SK-N-SH (cell line): ENCODE measurements around the gene CCL4. TPM values are rescaled to one million over a fixed set of nuclear protein-coding genes. Genes with fewer than 3 reads are reported as not detected.

Source experiments
- CTCF ChIA-PET: fragments of 300-600, 350-600 bp; formaldehyde crosslinking; extraction: SDS; loops from one replicate; lab custom pipeline; 2021; lab: Yijun Ruan, JAX
- POLR2A ChIA-PET: fragments of 350-600 bp; sonication (Branson Sonifier 250); formaldehyde crosslinking; extraction: SDS; loops from one replicate; lab custom pipeline; 2020; ENCODE audit warnings: antibody characterized with exemption, inconsistent platforms; lab: Yijun Ruan, JAX
- DNase-seq: peaks from one replicate; pipeline ENCODE4 v3.0.0; 2012
- H2AFZ ChIP-seq: fragments of 200-600 bp; sonication (generic); 2 replicates; pipeline ENCODE4 v1.8.1; 2016; ENCODE audit warnings: antibody characterized with exemption, mild to moderate bottlenecking, low read depth
- H3F3A ChIP-seq: fragments of 200-600 bp; sonication (generic); replicated peaks from 2 replicates; pipeline ENCODE3; 2016; ENCODE audit warnings: antibody characterized with exemption, mild to moderate bottlenecking; ENCODE audit not compliant: insufficient read depth
- H3K27ac ChIP-seq, 2 experiments: fragments of 200-500 bp in 1 of 2; fragments of 200-600 bp in 1 of 2; sonication (Bioruptor generic) in 1 of 2; sonication (generic), shearing (Covaris generic) in 1 of 2; 2 replicates each; pipeline versions ENCODE4 v1.5.1 to v1.6.1; 2014 to 2016; ENCODE audit warnings: low read depth in 2 of 2, inconsistent platforms in 1 of 2, low read length in 1 of 2, mild to moderate bottlenecking in 1 of 2, mixed read lengths in 1 of 2
- H3K27me3 ChIP-seq: fragments of 200-600 bp; sonication (generic), shearing (Covaris generic); 2 replicates; pipeline ENCODE4 v1.6.1; 2016; ENCODE audit warnings: mixed run types; ENCODE audit not compliant: insufficient read depth
- H3K36me3 ChIP-seq, 2 experiments: fragments of 200-500 bp in 1 of 2; fragments of 200-600 bp in 1 of 2; sonication (Bioruptor generic) in 1 of 2; sonication (generic) in 1 of 2; replicated peaks in 1 of 2; 2 replicates each; pipeline versions ENCODE3 to v1.5.1; 2014 to 2016; ENCODE audit warnings: low read length in 1 of 2, mild to moderate bottlenecking in 1 of 2; ENCODE audit not compliant: insufficient read depth in 2 of 2, control insufficient read depth in 1 of 2
- H3K4me1 ChIP-seq, 2 experiments: fragments of 200-500 bp in 1 of 2; fragments of 200-600 bp in 1 of 2; sonication (Bioruptor generic) in 1 of 2; sonication (generic), shearing (Covaris generic) in 1 of 2; 2 replicates each; pipeline versions ENCODE4 v1.5.1 to v1.6.1; 2014 to 2016; ENCODE audit warnings: low read depth in 1 of 2, low read length in 1 of 2, mixed run types in 1 of 2; ENCODE audit not compliant: insufficient read depth in 2 of 2, control insufficient read depth in 1 of 2
- H3K4me2 ChIP-seq: fragments of 200-600 bp; sonication (generic), shearing (Covaris generic); 2 replicates; pipeline ENCODE4 v1.6.1; 2017; ENCODE audit warnings: mixed run types
- H3K4me3 ChIP-seq, 2 experiments: fragments of 200-500 bp in 1 of 2; fragments of 200-600 bp in 1 of 2; sonication (Bioruptor generic) in 1 of 2; sonication (generic), shearing (Covaris generic) in 1 of 2; 2 replicates each; pipeline versions ENCODE4 v1.5.1 to v1.8.1; 2014 to 2016; ENCODE audit warnings: low read depth in 2 of 2, inconsistent platforms in 1 of 2, low read length in 1 of 2, mild to moderate bottlenecking in 1 of 2, mixed read lengths in 1 of 2, moderate library complexity in 1 of 2
- H3K79me2 ChIP-seq: fragments of 200-600 bp; sonication (generic); 2 replicates; pipeline ENCODE4 v1.8.1; 2017; ENCODE audit warnings: mild to moderate bottlenecking; ENCODE audit not compliant: insufficient read depth
- H3K9ac ChIP-seq: fragments of 200-600 bp; sonication (generic); 2 replicates; pipeline ENCODE4 v1.6.1; 2017; ENCODE audit warnings: mixed run types
- H3K9me2 ChIP-seq: fragments of 200-600 bp; sonication (generic); 2 replicates; pipeline ENCODE4 v1.6.1; 2017; ENCODE audit warnings: mixed run types
- H3K9me3 ChIP-seq: fragments of 200-600 bp; sonication (generic); 2 replicates; pipeline ENCODE4 v1.6.1; 2017; ENCODE audit warnings: mixed run types, mild to moderate bottlenecking, moderate library complexity
- H4K20me1 ChIP-seq: fragments of 200-600 bp; sonication (generic); 2 replicates; pipeline ENCODE4 v1.6.1; 2017; ENCODE audit warnings: mild to moderate bottlenecking, mixed run types; ENCODE audit not compliant: insufficient read depth
- EP300 ChIP-seq, 2 experiments: IDR thresholded peaks; 2 replicates each; pipeline versions ENCODE4 v1.4.0 to v1.6.1; 2012; ENCODE audit warnings: borderline replicate concordance in 1 of 2, low read depth in 1 of 2, low read length in 1 of 2
- EZH2phosphoT487 ChIP-seq: fragments of 200-600 bp; sonication (generic); IDR thresholded peaks from 2 replicates; pipeline ENCODE4 v1.6.1; 2017; ENCODE audit warnings: low read depth, mixed run types, mild to moderate bottlenecking, antibody characterized with exemption, moderate library complexity, borderline replicate concordance
- FOSL2 ChIP-seq: IDR thresholded peaks from 2 replicates; pipeline ENCODE4 v1.4.0; 2012; ENCODE audit warnings: low read depth, mild to moderate bottlenecking, moderate library complexity, borderline replicate concordance
- FOXM1 ChIP-seq: IDR thresholded peaks from 2 replicates; pipeline ENCODE4 v1.4.0; 2012; ENCODE audit warnings: low read depth, mild to moderate bottlenecking
- GABPA ChIP-seq: IDR thresholded peaks from 2 replicates; pipeline ENCODE4 v1.4.0; 2012; ENCODE audit warnings: low read depth, mild to moderate bottlenecking
- GATA2 ChIP-seq: sonication (generic); formaldehyde crosslinking; IDR thresholded peaks from 2 replicates; pipeline ENCODE4 v1.5.0; 2020; ENCODE audit warnings: mild to moderate bottlenecking, missing genetic modification reagents
- MXI1 ChIP-seq: IDR thresholded peaks from 2 replicates; pipeline ENCODE4 v1.6.1; 2012; ENCODE audit warnings: mild to moderate bottlenecking, low read depth, low read length, improper control_type of control experiment
- NFIC ChIP-seq: IDR thresholded peaks from 2 replicates; pipeline ENCODE4 v1.4.0; 2012; ENCODE audit warnings: borderline replicate concordance
- NRF1 ChIP-seq: IDR thresholded peaks from 2 replicates; pipeline ENCODE4 v1.6.1; 2012; ENCODE audit warnings: low read depth, mild to moderate bottlenecking, low read length
- POLR2AphosphoS5 ChIP-seq: IDR thresholded peaks from 2 replicates; pipeline ENCODE4 v1.6.1; 2012; ENCODE audit warnings: low read depth, low read length
- RAD21 ChIP-seq: IDR thresholded peaks from 2 replicates; pipeline ENCODE4 v1.6.1; 2012; ENCODE audit warnings: mild to moderate bottlenecking, low read length
- RCOR1 ChIP-seq: fragments of 150-350 bp; IDR thresholded peaks from 2 replicates; pipeline ENCODE4 v1.6.1; 2017; ENCODE audit warnings: antibody characterized with exemption, low read length
- RXRA ChIP-seq: IDR thresholded peaks from 2 replicates; pipeline ENCODE4 v1.4.0; 2012; ENCODE audit warnings: low read depth, mild to moderate bottlenecking, borderline replicate concordance
- SMC3 ChIP-seq: IDR thresholded peaks from 2 replicates; pipeline ENCODE4 v1.6.1; 2012; ENCODE audit warnings: low read depth, low read length, improper control_type of control experiment
- TCF12 ChIP-seq: IDR thresholded peaks from 2 replicates; pipeline ENCODE4 v1.4.0; 2012
- TEAD4 ChIP-seq: IDR thresholded peaks from 2 replicates; pipeline ENCODE4 v1.4.0; 2012; ENCODE audit warnings: mild to moderate bottlenecking, borderline replicate concordance; ENCODE audit not compliant: insufficient read depth
- YY1 ChIP-seq: IDR thresholded peaks from 2 replicates; pipeline ENCODE4 v1.4.0; 2012; ENCODE audit warnings: low read depth, mild to moderate bottlenecking
- WGBS: methylation state at CpG from one replicate; pipeline ENCODE4 v1.1.6; 2017; ENCODE audit warnings: low lambda C conversion rate; 5-methylcytosine and 5-hydroxymethylcytosine counted together
- polyA plus RNA-seq, 3 experiments: library from polyadenylated mRNA; depleted of rRNA; stranded (reverse); fragments of >200 nt; gene quantifications; 2 replicates each; pipeline ENCODE4 v1.2.3, GENCODE V29; 2012
- TF ChIP-seq, protein P1 (sequence below): IDR thresholded peaks from 2 replicates; pipeline ENCODE4 v1.4.0; 2012; ENCODE audit warnings: low read depth, borderline replicate concordance
- TF ChIP-seq, protein P2 (sequence below): fragments of 150-350 bp; IDR thresholded peaks from 2 replicates; pipeline ENCODE4 v1.6.1; 2016; ENCODE audit warnings: mild to moderate bottlenecking, low read depth, low read length
- TF ChIP-seq, protein P3 (sequence below): IDR thresholded peaks from 2 replicates; pipeline ENCODE4 v1.4.0; 2012; ENCODE audit warnings: low read depth, borderline replicate concordance
- TF ChIP-seq, protein P4 (sequence below): IDR thresholded peaks from 2 replicates; pipeline ENCODE4; 2012

Gene CCL4
- polyA plus RNA-seq, 1 of the 3 experiments (the other 2 are of a cell fraction), result not detected

DNA sequence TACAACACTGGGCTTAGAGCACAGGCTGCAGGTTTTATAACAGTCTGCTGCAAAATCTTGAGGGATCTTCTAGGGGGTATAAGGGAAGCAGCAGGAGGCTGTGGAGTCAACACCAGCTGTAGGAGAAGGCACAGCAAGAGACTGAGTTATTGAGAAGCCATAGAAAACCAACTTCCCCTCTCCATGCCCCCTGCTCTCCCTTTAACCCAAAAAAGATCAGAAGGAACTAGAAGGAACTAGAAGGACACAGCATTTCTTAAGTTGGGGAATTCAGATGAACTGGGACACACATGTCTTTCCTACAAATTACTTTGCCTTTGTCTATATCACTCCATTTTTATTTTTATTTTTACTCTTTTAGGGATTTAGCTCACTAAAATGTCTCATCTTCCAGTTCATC, 45.7 kb upstream of the CCL4 start:
- Histone ChIP-seq H3F3A (no peaks in the 10 kb centered on the region), H3K4me1 (no peaks in the 10 kb centered on the region), H3K27ac (no peak overlapping the region), H3K79me2 (no peaks in the 10 kb centered on the region), H3K36me3 (no peaks in the 10 kb centered on the region), H3K4me3 (no peak overlapping the region), H3K9ac (no peak overlapping the region), H3K9me2 (no peaks in the 10 kb centered on the region)
- CTCF ChIA-PET, result interaction anchor here (1.3 to 1.9 kb wide), 2 partner anchors 15 to 82 kb away, joined by 4 to 6 read pairs; no protein-coding TSS in a partner anchor
- DNase-seq, result no peak
- POLR2A ChIA-PET, result no interaction called here
- no peak for TF ChIP-seq POLR2AphosphoS5
- TF ChIP-seq SMC3, result no peak
- TF ChIP-seq, all 33 proteins: peak for 0
- no peak overlapping the region for H2AFZ ChIP-seq
- H3K4me2 ChIP-seq, result no peak overlapping the region
- H3K27me3 ChIP-seq, result no peaks in the 10 kb centered on the region; the same call in 1 of the 2 replicates
- no peaks in the 10 kb centered on the region for H4K20me1 ChIP-seq
- no peaks in the 10 kb centered on the region for H3K9me3 ChIP-seq

DNA sequence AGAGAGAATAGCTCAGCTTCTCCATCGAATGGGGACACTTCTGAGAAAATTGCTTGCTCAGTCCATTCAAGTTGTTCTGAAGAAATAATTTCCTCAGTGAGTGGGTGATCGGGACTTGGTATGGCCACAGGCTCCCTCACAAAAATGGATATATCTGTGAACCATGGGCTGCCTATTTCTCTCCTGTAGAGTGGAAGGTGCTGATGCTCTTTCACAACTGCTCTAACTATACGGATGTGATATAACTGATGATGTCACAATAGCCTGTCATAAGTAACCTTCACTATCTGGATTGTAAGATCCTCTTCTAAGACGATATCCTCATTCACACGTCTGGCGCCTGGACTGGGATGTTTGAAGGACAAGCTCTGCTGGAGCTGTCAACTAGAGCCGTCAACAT, 44.2 kb upstream of the CCL4 start:
- H3K4me1 ChIP-seq, result no peaks in the 10 kb centered on the region
- H3K4me2 ChIP-seq, result no peak overlapping the region
- no peak overlapping the region for H3K9ac ChIP-seq
- no peak overlapping the region for H3K27ac ChIP-seq
- DNase-seq, result no peak
- CTCF ChIA-PET, result interaction anchor here (1.3 to 1.9 kb wide), 2 partner anchors 13 to 84 kb away, joined by 4 to 6 read pairs; no protein-coding TSS in a partner anchor
- H3K9me2 ChIP-seq, result no peaks in the 10 kb centered on the region
- H3K79me2 ChIP-seq, result no peaks in the 10 kb centered on the region
- no peaks in the 10 kb centered on the region for H4K20me1 ChIP-seq
- H3K36me3 ChIP-seq, result no peaks in the 10 kb centered on the region
- H3F3A ChIP-seq, result no peaks in the 10 kb centered on the region
- no peaks in the 10 kb centered on the region for H3K9me3 ChIP-seq
- POLR2A ChIA-PET, result no interaction called here
- H2AFZ ChIP-seq, result no peak overlapping the region
- TF ChIP-seq FOXM1 (no peak), FOSL2 (no peak), TCF12 (no peak), RAD21 (no peak), NFIC (no peak), MXI1 (no peak), EP300 (IDR thresholded peaks at IDR 0.05; ENCODE audit: borderline replicate concordance in 1 of 2, low read depth in 1 of 2, low read length in 1 of 2) (no peak), GATA2 (CRISPR knock-in tag) (no peak), EZH2phosphoT487 (no peak), POLR2AphosphoS5 (no peak), YY1 (no peak), TEAD4 (no peak), GABPA (no peak), RXRA (no peak), RCOR1 (no peak), NRF1 (no peak)
- TF ChIP-seq, protein P1, sequence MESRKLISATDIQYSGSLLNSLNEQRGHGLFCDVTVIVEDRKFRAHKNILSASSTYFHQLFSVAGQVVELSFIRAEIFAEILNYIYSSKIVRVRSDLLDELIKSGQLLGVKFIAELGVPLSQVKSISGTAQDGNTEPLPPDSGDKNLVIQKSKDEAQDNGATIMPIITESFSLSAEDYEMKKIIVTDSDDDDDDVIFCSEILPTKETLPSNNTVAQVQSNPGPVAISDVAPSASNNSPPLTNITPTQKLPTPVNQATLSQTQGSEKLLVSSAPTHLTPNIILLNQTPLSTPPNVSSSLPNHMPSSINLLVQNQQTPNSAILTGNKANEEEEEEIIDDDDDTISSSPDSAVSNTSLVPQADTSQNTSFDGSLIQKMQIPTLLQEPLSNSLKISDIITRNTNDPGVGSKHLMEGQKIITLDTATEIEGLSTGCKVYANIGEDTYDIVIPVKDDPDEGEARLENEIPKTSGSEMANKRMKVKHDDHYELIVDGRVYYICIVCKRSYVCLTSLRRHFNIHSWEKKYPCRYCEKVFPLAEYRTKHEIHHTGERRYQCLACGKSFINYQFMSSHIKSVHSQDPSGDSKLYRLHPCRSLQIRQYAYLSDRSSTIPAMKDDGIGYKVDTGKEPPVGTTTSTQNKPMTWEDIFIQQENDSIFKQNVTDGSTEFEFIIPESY, result no peak
- TF ChIP-seq, protein P2, sequence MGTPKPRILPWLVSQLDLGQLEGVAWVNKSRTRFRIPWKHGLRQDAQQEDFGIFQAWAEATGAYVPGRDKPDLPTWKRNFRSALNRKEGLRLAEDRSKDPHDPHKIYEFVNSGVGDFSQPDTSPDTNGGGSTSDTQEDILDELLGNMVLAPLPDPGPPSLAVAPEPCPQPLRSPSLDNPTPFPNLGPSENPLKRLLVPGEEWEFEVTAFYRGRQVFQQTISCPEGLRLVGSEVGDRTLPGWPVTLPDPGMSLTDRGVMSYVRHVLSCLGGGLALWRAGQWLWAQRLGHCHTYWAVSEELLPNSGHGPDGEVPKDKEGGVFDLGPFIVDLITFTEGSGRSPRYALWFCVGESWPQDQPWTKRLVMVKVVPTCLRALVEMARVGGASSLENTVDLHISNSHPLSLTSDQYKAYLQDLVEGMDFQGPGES, result no peak
- TF ChIP-seq, protein P3, sequence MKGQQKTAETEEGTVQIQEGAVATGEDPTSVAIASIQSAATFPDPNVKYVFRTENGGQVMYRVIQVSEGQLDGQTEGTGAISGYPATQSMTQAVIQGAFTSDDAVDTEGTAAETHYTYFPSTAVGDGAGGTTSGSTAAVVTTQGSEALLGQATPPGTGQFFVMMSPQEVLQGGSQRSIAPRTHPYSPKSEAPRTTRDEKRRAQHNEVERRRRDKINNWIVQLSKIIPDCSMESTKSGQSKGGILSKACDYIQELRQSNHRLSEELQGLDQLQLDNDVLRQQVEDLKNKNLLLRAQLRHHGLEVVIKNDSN, result no peak
- TF ChIP-seq, protein P4, sequence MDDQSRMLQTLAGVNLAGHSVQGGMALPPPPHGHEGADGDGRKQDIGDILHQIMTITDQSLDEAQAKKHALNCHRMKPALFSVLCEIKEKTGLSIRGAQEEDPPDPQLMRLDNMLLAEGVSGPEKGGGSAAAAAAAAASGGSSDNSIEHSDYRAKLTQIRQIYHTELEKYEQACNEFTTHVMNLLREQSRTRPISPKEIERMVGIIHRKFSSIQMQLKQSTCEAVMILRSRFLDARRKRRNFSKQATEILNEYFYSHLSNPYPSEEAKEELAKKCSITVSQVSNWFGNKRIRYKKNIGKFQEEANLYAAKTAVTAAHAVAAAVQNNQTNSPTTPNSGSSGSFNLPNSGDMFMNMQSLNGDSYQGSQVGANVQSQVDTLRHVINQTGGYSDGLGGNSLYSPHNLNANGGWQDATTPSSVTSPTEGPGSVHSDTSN, result no peak
- whole genome bisulfite sequencing, result 10% methylated on average over 7 of the region's 7 CpGs
- no peaks in the 10 kb centered on the region; the same call in 1 of the 2 replicates for H3K27me3 ChIP-seq
- H3K4me3 ChIP-seq, result no peak overlapping the region
